GM18870 (cell line): Measurements from ENCODE around the gene GRIN2C.
"Not testable (repeated sequence)": the region's sequence is repeated elsewhere in the genome, so short reads cannot be mapped to it uniquely, and the experiment has no call there.

Experiments used
- ATAC-seq: cut with Tn5 transposase; IDR thresholded peaks from one replicate; pipeline ENCODE4 v1.9.1; 2021; ENCODE audit warnings: moderate library complexity; ENCODE audit not compliant: unreplicated experiment

Gene GRIN2C

GRCh38 chr17:74859459-74860228 is at the start of gene GRIN2C:
TSS of gene GRIN2C (minus strand) at chr17:74859885. CDS start at chr17:74855092, 4,793 bp downstream.
- no peak for ATAC-seq

GRCh38 chr17:74909097-74909496 is 49.4 kb upstream of the GRIN2C start:
- ATAC-seq = not testable (repeated sequence)

GRCh38 chr17:74907012-74907411 is 47.3 kb upstream of the GRIN2C start:
- ATAC-seq = no peak

DNA sequence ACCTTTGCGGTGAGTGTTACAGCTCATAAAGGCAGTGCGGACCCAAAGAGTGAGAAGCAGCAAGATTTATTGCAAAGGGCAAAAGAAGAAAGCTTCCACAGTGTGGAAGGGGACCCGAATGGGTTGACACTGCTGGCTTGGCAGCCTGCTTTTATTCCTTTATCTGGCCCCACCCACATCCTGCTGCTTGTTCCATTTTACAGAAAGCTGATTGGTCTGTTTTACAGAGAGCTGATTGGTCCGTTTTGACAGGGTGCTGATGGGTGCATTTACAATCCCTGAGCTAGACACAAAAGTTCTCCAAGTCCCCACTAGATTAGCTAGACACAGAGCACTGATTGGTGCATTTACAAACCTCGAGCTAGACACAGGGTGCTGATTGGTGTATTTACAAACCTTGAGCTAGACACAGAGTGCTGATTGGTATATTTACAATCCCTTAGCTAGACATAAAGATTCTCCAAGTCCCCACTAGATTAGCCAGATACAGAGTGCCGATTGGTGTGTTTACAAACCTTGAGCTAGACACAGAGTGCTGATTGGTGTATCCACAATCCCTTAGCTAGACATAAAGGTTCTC is 46.6 kb upstream of the GRIN2C start:
- not testable (repeated sequence) for ATAC-seq

- ATAC-seq = no peak
Measured at GRCh38 chr17:74904687-74905409, 45.2 kb upstream of the GRIN2C start.

- no peak for ATAC-seq
Measured at GRCh38 chr17:74903671-74904070, 44.0 kb upstream of the GRIN2C start.

GRCh38 chr17:74903034-74903433 is 43.3 kb upstream of the GRIN2C start:
- no peak for ATAC-seq

DNA sequence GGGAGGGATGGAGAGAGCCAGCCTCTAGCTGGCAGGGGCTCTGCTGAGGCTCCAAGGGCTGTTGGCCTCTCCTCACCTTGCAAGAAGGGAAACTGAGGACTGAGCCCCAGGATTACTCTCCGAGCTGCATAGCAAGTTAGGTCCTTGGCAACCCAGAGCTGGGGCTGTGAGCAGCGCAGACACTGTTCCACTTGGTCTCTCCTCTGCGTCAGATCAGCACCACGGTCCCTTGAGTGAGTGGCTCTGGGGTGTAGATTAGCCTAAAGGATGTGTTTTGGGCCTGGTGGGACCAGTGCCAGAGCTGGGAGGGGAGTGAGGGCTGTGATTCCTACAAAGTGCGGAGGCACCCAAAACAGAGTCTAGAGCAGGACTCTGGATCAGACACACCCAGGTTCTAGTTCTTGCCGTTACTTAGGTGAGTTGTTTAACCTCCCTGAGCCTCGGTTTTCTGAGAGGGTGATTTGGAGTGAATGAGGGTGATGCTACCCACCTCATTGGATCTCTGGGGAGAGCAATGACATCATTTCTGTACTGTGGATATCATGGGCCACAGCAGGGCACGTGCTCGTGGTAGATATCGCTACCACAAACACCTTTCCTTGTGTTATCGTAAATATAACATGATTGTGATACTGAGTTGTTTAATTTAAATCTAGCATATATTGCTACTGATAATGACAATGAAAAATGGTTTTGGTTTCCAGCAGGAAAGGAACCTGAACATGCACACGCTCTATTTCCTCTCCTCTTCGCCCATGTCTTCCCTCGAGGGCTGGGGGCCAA is 41.9 kb upstream of the GRIN2C start:
- no peak for ATAC-seq

DNA sequence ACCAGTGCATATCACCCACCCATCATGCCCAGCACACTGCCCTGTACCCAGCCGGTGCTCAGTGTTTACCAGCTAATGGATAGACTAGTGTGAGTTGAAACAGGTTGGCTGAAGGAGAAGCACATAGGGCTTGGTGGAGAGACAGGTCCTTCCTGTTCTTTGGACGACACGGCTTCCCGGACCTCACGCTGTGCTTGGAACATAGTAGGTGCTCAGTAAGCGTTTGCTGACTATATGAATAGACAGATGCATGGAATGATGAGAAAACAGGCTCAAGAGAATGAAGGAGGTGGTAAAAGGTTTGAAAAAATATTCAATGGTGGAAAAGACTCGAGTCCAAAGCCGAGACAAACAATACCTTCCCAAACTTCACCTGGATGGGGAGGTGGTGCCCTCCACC is 40.5 kb upstream of the GRIN2C start:
- no peak for ATAC-seq

DNA sequence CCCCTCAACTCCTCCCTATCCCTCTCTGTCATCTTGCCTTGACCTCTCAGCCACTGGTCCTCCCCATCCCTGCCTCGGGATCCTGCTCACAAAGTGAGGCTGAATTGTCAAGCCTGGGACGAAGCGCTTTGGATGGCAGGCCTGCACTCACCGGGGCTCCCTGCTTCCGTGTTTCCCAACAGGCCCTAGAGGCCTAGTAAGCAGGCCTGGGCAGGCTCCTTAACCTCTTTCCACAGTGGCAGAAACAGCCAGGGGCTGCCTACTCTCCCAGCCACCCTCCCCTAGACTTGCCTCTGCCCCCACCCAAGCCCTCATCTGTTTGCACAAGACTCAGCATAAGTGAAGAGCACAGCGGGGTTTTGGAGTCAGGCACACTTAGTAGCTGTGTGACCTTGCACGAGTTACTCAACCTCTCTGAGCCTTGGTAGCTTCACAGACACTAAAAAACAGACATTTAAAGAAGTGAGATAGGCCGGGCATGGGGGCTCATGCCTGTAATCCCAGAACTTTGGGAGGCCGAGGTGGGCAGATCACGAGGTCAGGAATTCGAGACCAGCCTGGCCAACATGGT is 38.8 kb upstream of the GRIN2C start:
- no peak for ATAC-seq

- no peak for ATAC-seq
Measured at GRCh38 chr17:74893936-74894671, 34.4 kb upstream of the GRIN2C start.

- ATAC-seq = no peak
Measured at GRCh38 chr17:74892974-74893911, 33.6 kb upstream of the GRIN2C start, which contains the start of gene FADS6. TSS of gene FADS6 (minus strand) at chr17:74893633. CDS start at chr17:74893595, 38 bp downstream.

DNA sequence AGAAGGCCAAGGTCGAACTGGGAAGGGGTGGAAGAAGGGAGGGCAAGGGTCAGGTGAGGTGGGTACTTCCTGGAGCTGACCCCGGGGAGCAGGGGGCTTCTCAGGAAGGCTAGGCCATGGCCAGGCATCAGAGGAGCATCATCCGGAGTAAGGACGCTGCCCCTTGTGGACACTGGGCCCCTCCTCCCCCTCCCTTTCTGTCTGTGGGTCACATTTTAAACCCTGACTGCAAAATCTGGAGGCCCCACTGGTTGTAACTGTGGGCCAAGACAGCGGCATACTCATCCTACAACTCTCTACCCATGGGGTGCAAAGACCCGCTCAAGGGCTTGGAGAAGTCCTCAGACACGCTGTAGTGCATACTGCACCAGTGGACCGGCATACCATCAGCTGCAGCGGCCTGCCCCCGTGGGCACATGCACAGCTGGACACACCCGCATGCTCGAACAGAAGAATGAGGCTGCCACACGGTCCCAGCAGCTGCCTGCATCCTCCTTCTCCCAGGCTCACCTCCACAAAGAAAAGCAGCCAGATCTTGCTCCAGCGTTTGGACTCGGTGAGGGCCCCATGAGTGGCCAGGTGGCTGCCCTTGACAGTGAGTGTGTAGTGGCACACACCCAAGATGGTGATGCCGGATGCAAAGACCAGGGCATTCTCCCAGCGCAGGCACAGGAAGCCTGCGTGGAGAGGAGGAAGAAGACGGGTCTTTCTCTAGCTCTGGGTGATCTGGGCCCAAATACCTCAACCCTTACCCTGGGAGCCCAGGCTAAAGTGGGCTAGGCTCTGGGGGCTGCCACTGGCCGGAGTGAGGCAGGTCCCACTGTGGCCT is 32.5 kb upstream of the GRIN2C start:
- ATAC-seq = no peak

GRCh38 chr17:74890554-74890953 is 30.9 kb upstream of the GRIN2C start:
- no peak for ATAC-seq

GRCh38 chr17:74888469-74888868 is 28.8 kb upstream of the GRIN2C start:
- no peak for ATAC-seq

GRCh38 chr17:74883241-74883745 is 23.6 kb upstream of the GRIN2C start:
- ATAC-seq = no peak

DNA sequence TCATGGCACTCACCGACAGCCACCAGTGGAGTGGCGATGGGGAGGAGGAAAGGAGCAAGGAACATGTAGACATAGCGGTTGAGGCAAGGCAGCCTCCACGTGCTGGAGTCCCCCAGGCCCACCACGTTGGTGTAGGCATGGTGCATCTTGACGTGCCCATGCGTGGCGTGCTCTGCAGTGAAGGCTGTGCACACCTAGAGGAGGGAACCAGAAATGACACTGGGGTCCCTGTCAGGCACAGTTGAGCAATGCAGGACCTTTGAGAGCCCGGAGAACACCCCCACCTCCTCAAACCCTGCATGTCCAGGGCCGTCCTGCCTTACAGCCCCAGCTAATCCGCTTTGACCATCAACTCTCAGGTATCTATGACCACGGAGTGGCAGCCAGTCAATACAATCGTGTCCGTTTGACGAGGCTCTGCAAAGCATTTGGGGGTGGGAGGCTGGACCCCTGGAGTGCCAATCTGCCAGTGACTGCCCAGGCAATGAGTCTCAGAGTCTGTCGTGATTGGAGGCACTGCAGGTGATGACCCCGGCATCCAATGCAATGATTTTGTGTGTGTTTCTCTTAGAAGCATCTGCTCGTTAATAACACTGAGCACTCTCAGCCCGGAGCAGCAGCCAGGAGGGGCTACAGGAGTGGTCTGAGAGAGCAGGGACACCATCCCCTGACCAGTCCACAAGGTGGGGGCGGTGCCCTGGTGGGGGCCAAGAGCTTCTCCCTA is 23.0 kb upstream of the GRIN2C start:
- no peak for ATAC-seq
